ENCODE results near the gene MAPK1IP1L. TPM values are rescaled to one million over a fixed set of nuclear protein-coding genes. Genes with fewer than 3 reads are reported as not detected.
"Not testable (repeated sequence)": the region's sequence is repeated elsewhere in the genome, so short reads cannot be mapped to it uniquely, and the experiment has no call there.

Gene MAPK1IP1L
- 10 to 100 TPM; 22.0 to 81.8 (median 59.3) TPM for total RNA-seq

- no peaks in the 10 kb centered on the region for H3K27me3 ChIP-seq
- peaks cover 0 to 9% (median 0%) of the 10 kb centered on the region in 4 donors for H3K36me3 ChIP-seq
- DNase-seq = peak; percentile 93 to 99
- H3K4me1 ChIP-seq = peaks cover 31 to 44% (median 33%) of the 10 kb centered on the region in 4 donors
- ATAC-seq (ENCODE audit: low FRiP score in 2 of 2) = peak; percentile 99 to 100
- peak within 1 kb of the TSS; percentile 63 to 92 (median 72) for H3K4me3 ChIP-seq
- WGBS, 2 donors = 0 to 1% methylated on average over 17 to 30 of the region's 98 CpGs
- H3K27ac ChIP-seq = peak within 1 kb of the TSS; percentile 97 to 100 (median 100)
- peak in 3 of 4 donors; percentile 28 to 86 (median 28) for TF ChIP-seq EP300 (IDR thresholded peaks at IDR 0.05)
- peak; percentile 99 for TF ChIP-seq POLR2AphosphoS5 (IDR thresholded peaks at IDR 0.05)
- peak; percentile 93 to 100 (median 98) for TF ChIP-seq POLR2A (IDR thresholded peaks at IDR 0.05)
- TF ChIP-seq CTCF (IDR thresholded peaks at IDR 0.05) = peak; percentile 100
- H3K9me3 ChIP-seq = no peaks in the 10 kb centered on the region
Observed at GRCh38 chr14:55051423-55052268, at the start of gene MAPK1IP1L. Gene MAPK1IP1L (plus strand): TSS chr14:55051647. CDS start chr14:55061684, 10,037 bp downstream.

GRCh38 chr14:55005071-55005470 lies 46.4 kb upstream of the MAPK1IP1L start:
- Histone ChIP-seq H3K27ac (no peak overlapping the region), H3K9me3 (no peaks in the 10 kb centered on the region), H3K4me1 (no peaks in the 10 kb centered on the region), H3K27me3 (no peaks in the 10 kb centered on the region), H3K36me3 (peaks cover 0 to 3% (median 0%) of the 10 kb centered on the region in 4 donors), H3K4me3 (no peak overlapping the region)
- ATAC-seq (ENCODE audit: low FRiP score in 2 of 2) = no peak
- TF ChIP-seq POLR2A (IDR thresholded peaks at IDR 0.05) (no peak), CTCF (IDR thresholded peaks at IDR 0.05) (no peak), POLR2AphosphoS5 (IDR thresholded peaks at IDR 0.05) (no peak), EP300 (IDR thresholded peaks at IDR 0.05) (no peak)
- WGBS, 2 donors = 46 to 67% methylated on average over 4 of the region's 4 CpGs
- no peak for DNase-seq

GRCh38 chr14:55015006-55015405 lies 36.4 kb upstream of the MAPK1IP1L start:
- Histone ChIP-seq H3K27me3 (no peaks in the 10 kb centered on the region), H3K4me1 (no peaks in the 10 kb centered on the region), H3K36me3 (no peaks in the 10 kb centered on the region), H3K27ac (no peak overlapping the region), H3K4me3 (no peak overlapping the region), H3K9me3 (no peaks in the 10 kb centered on the region)
- DNase-seq (no peak), ATAC-seq (ENCODE audit: low FRiP score in 2 of 2) (no peak)
- TF ChIP-seq EP300 (IDR thresholded peaks at IDR 0.05) (no peak), POLR2A (IDR thresholded peaks at IDR 0.05) (no peak), CTCF (IDR thresholded peaks at IDR 0.05) (no peak), POLR2AphosphoS5 (IDR thresholded peaks at IDR 0.05) (no peak)
- 94 to 97% methylated on average over 2 of the region's 2 CpGs for WGBS, 2 donors

- no peak for ATAC-seq (ENCODE audit: low FRiP score in 2 of 2)
- no peak for DNase-seq
- no peaks in the 10 kb centered on the region for H3K4me1 ChIP-seq
- WGBS, 2 donors = 93 to 94% methylated on average over 2 of the region's 2 CpGs
- no peaks in the 10 kb centered on the region for H3K27me3 ChIP-seq
- H3K36me3 ChIP-seq = no peaks in the 10 kb centered on the region
- no peak overlapping the region for H3K27ac ChIP-seq
- TF ChIP-seq POLR2AphosphoS5 (IDR thresholded peaks at IDR 0.05) (no peak), POLR2A (IDR thresholded peaks at IDR 0.05) (no peak), CTCF (IDR thresholded peaks at IDR 0.05) (no peak), EP300 (IDR thresholded peaks at IDR 0.05) (no peak)
- H3K4me3 ChIP-seq = no peak overlapping the region
- H3K9me3 ChIP-seq = no peaks in the 10 kb centered on the region
Observed at GRCh38 chr14:55019968-55020554, 31.4 kb upstream of the MAPK1IP1L start.

GRCh38 chr14:55024365-55024764 lies 27.1 kb upstream of the MAPK1IP1L start:
- ATAC-seq (ENCODE audit: low FRiP score in 2 of 2); H3K4me3 ChIP-seq; H3K27me3 ChIP-seq; DNase-seq; H3K9me3 ChIP-seq; H3K36me3 ChIP-seq; H3K27ac ChIP-seq: not testable (repeated sequence)
- H3K4me1 ChIP-seq = peaks cover 16 to 32% (median 19%) of the 10 kb centered on the region in 4 donors
- 60 to 74% methylated on average over 3 to 4 of the region's 5 CpGs for WGBS, 2 donors
